Myometrial cell (primary cell): ENCODE results near the gene SH3D21. TPM values are rescaled to one million over a fixed set of nuclear protein-coding genes. Genes with fewer than 3 reads are reported as not detected.

ENCODE experiments used
- total RNA-seq: library from RNA; depleted of rRNA; stranded (reverse); fragments of >200 nt; gene quantifications from 2 replicates; pipeline ENCODE4 v1.2.3, GENCODE V29; 2015

The SH3D21 gene
- total RNA-seq, result 0.86 and 2.1 TPM in 2 replicates

DNA sequence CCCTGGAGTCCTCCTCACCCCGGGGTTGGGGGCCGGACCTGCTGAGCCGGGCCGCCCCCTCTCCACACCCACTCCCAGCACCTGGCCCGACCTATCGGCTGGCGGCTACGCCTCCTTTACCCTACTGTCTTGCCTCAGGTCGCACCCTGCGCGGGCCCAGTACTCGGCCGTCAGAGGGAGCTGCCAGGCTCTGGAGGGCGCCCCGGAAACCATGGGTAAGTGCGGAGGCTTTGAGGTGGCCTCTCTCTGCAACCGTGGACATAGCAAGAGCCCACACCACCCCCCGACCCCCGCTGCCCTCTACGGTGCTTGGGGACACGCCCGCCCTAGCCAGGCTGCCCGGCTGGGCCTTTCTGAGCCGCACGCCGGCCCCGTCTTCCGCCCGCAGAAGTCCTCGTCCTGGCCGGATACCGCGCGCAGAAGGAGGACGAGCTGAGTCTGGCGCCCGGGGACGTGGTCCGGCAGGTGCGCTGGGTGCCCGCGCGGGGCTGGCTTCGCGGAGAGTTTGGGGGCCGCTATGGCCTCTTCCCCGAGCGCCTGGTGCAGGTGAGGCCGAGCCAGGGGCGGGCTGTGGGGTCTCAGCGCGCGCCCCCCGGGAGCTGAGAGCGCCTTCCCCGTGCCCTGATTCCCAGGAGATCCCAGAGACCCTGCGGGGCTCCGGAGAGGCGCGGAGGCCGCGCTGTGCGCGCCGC lies at the start of gene SH3D21:
Gene SH3D21, plus strand, starts transcription at position 159 of the 692 bp plus-strand sequence. Its CDS starts 53 bp downstream, at position 212.

GRCh38 chr1:36323636-36324352 lies 17.6 kb downstream of the SH3D21 start, which contains the start of gene EVA1B:
EVA1B (minus strand) TSS chr1:36323645; CDS start chr1:36323037, 608 bp downstream.

Other genes starting within 250 kb of the SH3D21 start
- gene TEKT2, start 222.3 kb upstream of the SH3D21 start, total RNA-seq, result not detected in 2 replicates
- 50.7 and 53.9 TPM in 2 replicates for gene ADPRS, start 217.5 kb upstream of the SH3D21 start, total RNA-seq
- 6.2 and 9.2 TPM in 2 replicates for gene COL8A2, start 181.1 kb upstream of the SH3D21 start, total RNA-seq
- gene TRAPPC3, start 156.9 kb upstream of the SH3D21 start, total RNA-seq, result 123 and 145 TPM in 2 replicates
- gene MAP7D1, start 150.2 kb upstream of the SH3D21 start, total RNA-seq, result 187 and 188 TPM in 2 replicates
- 73.8 and 89.7 TPM in 2 replicates for gene THRAP3, start 81.9 kb upstream of the SH3D21 start, total RNA-seq
- gene EVA1B, start 17.3 kb downstream of the SH3D21 start, total RNA-seq, result 399 and 539 TPM in 2 replicates
- 16.7 and 31.2 TPM in 2 replicates for gene STK40, start 79.6 kb downstream of the SH3D21 start, total RNA-seq
- 46.4 and 61.4 TPM in 2 replicates for gene LSM10, start 91.5 kb downstream of the SH3D21 start, total RNA-seq
- 6.7 and 19.6 TPM in 2 replicates for gene OSCP1, start 144.1 kb downstream of the SH3D21 start, total RNA-seq
- 124 and 138 TPM in 2 replicates for gene MRPS15, start 158.0 kb downstream of the SH3D21 start, total RNA-seq
- not detected in 2 replicates for gene CSF3R, start 176.5 kb downstream of the SH3D21 start, total RNA-seq